Neural progenitor cell (in vitro differentiated cells): ENCODE results near the gene IL21R. TPM values are rescaled to one million over a fixed set of nuclear protein-coding genes. Genes with fewer than 3 reads are reported as not detected.

ENCODE experiments used
- DNase-seq: peaks from one replicate; pipeline ENCODE4 v3.0.0-alpha.2; 2016; ENCODE audit warnings: low spot score
- H2AFZ ChIP-seq: fragments of 200-600 bp; sonication (generic); replicated peaks from 2 replicates; pipeline ENCODE4 v1.6.1; 2016; ENCODE audit warnings: antibody characterized with exemption
- H3F3A ChIP-seq: fragments of 200-600 bp; sonication (generic); 2 replicates; pipeline ENCODE4 v1.6.1; 2016; ENCODE audit warnings: antibody characterized with exemption, low read depth
- H3K27ac ChIP-seq: fragments of 200-600 bp; sonication (generic); 2 replicates; pipeline ENCODE4 v1.5.1; 2016; ENCODE audit warnings: mild to moderate bottlenecking
- H3K27me3 ChIP-seq: fragments of 200-600 bp; sonication (generic); 2 replicates; pipeline ENCODE4 v1.6.1; 2016; ENCODE audit warnings: mild to moderate bottlenecking, moderate library complexity
- H3K36me3 ChIP-seq: fragments of 200-600 bp; sonication (generic); 2 replicates; pipeline ENCODE4 v1.5.1; 2016
- H3K4me1 ChIP-seq: fragments of 200-600 bp; sonication (generic); 2 replicates; pipeline ENCODE4 v1.6.1; 2016; ENCODE audit warnings: mixed run types
- H3K4me2 ChIP-seq: fragments of 200-600 bp; sonication (generic); 2 replicates; pipeline ENCODE4 v1.6.1; 2016
- H3K4me3 ChIP-seq: fragments of 200-600 bp; sonication (generic); 2 replicates; pipeline ENCODE4 v1.5.1; 2016
- H3K79me2 ChIP-seq: fragments of 200-600 bp; sonication (generic); 2 replicates; pipeline ENCODE4 v1.6.1; 2016; ENCODE audit warnings: low read depth
- H3K9ac ChIP-seq: fragments of 200-600 bp; sonication (generic); 2 replicates; pipeline ENCODE4 v1.6.1; 2016
- H3K9me3 ChIP-seq: fragments of 200-600 bp; sonication (generic); 2 replicates; pipeline ENCODE4 v1.5.1; 2016; ENCODE audit warnings: low read depth
- H4K20me1 ChIP-seq: fragments of 200-600 bp; sonication (generic); 2 replicates; pipeline ENCODE4 v1.6.1; 2016; ENCODE audit warnings: low read depth
- H3K27ac Mint-ChIP-seq: 3 replicates; pipeline ENCODE4 v1.8.0; 2021; ENCODE audit warnings: mixed read lengths
- H3K27me3 Mint-ChIP-seq: 2 replicates; pipeline ENCODE4 v1.8.0; 2022; ENCODE audit warnings: low read depth, mild to moderate bottlenecking, inconsistent platforms, moderate library complexity, mixed read lengths; ENCODE audit not compliant: insufficient read depth
- H3K36me3 Mint-ChIP-seq: 3 replicates; pipeline ENCODE4 v1.8.0; 2021; ENCODE audit warnings: mixed read lengths
- H3K4me1 Mint-ChIP-seq: 3 replicates; pipeline ENCODE4 v1.8.0; 2021; ENCODE audit warnings: mixed read lengths
- H3K4me3 Mint-ChIP-seq: 3 replicates; pipeline ENCODE4 v1.8.0; 2021; ENCODE audit warnings: mild to moderate bottlenecking, moderate library complexity, mixed read lengths
- H3K9me3 Mint-ChIP-seq: 3 replicates; pipeline ENCODE4 v1.8.0; 2020; ENCODE audit warnings: mixed read lengths
- CTCF ChIP-seq: fragments of 200-600 bp; sonication (generic); IDR thresholded peaks from 2 replicates; pipeline ENCODE4 v1.5.1; 2017; ENCODE audit warnings: antibody characterized with exemption, mild to moderate bottlenecking
- EZH2 ChIP-seq: fragments of 200-600 bp; sonication (generic); IDR thresholded peaks from 2 replicates; pipeline ENCODE4 v1.6.1; 2017; ENCODE audit warnings: antibody characterized with exemption, mild to moderate bottlenecking, moderate library complexity
- EZH2phosphoT487 ChIP-seq: fragments of 200-600 bp; sonication (generic); IDR thresholded peaks from 2 replicates; pipeline ENCODE4 v1.6.1; 2017; ENCODE audit warnings: antibody characterized with exemption
- total RNA-seq: library from RNA; depleted of rRNA; stranded (reverse); fragments of >200 nt; gene quantifications from 2 replicates; pipeline ENCODE4 v1.2.3, GENCODE V29; 2015; ENCODE audit warnings: low replicate concordance

Gene IL21R
- total RNA-seq, 1 donor from 2014 or later, result not detected

- H2AFZ ChIP-seq, result no peak overlapping the region
- no peaks in the 10 kb centered on the region for H3K36me3 ChIP-seq
- no peaks in the 10 kb centered on the region for H3K9me3 Mint-ChIP-seq
- no peak overlapping the region for H3K4me3 Mint-ChIP-seq
- no peaks in the 10 kb centered on the region for H3K27me3 ChIP-seq
- H3K36me3 Mint-ChIP-seq, result peaks cover 5% of the 10 kb centered on the region
- H4K20me1 ChIP-seq, result no peaks in the 10 kb centered on the region
- TF ChIP-seq EZH2 (no peak), EZH2phosphoT487 (no peak), CTCF (no peak)
- H3K27me3 Mint-ChIP-seq, result peaks cover 4% of the 10 kb centered on the region
- H3K4me2 ChIP-seq, result no peak overlapping the region
- no peak overlapping the region for H3K4me3 ChIP-seq
- H3K27ac ChIP-seq, result no peak overlapping the region
- H3K79me2 ChIP-seq, result no peaks in the 10 kb centered on the region
- H3K4me1 ChIP-seq, result no peaks in the 10 kb centered on the region
- no peaks in the 10 kb centered on the region for H3K9me3 ChIP-seq
- no peaks in the 10 kb centered on the region for H3K4me1 Mint-ChIP-seq
- no peak overlapping the region for H3K27ac Mint-ChIP-seq
- no peak overlapping the region for H3K9ac ChIP-seq
- no peak for DNase-seq
- H3F3A ChIP-seq, result no peaks in the 10 kb centered on the region
Observed at GRCh38 chr16:27361987-27362386, 40.0 kb upstream of the IL21R start.

- Mint-ChIP-seq H3K27me3 (no peaks in the 10 kb centered on the region), H3K9me3 (no peaks in the 10 kb centered on the region)
Observed at GRCh38 chr16:27362570-27363245, 39.3 kb upstream of the IL21R start.

GRCh38 chr16:27363246-27363632, 38.7 kb upstream of the IL21R start:
- Histone ChIP-seq H3K4me1 (no peaks in the 10 kb centered on the region), H3K9me3 (no peaks in the 10 kb centered on the region), H3K27ac (no peak overlapping the region), H4K20me1 (no peaks in the 10 kb centered on the region), H3K4me2 (no peak overlapping the region), H3K9ac (no peak overlapping the region), H3F3A (no peaks in the 10 kb centered on the region), H2AFZ (no peak overlapping the region), H3K4me3 (no peak overlapping the region), H3K27me3 (no peaks in the 10 kb centered on the region), H3K36me3 (no peaks in the 10 kb centered on the region), H3K79me2 (no peaks in the 10 kb centered on the region)
- DNase-seq, result no peak
- no peak for TF ChIP-seq CTCF
- TF ChIP-seq EZH2, result no peak
- no peak for TF ChIP-seq EZH2phosphoT487
- Mint-ChIP-seq H3K27ac (no peak overlapping the region), H3K4me3 (no peak overlapping the region), H3K27me3 (no peaks in the 10 kb centered on the region), H3K36me3 (peaks cover 5% of the 10 kb centered on the region), H3K4me1 (no peaks in the 10 kb centered on the region), H3K9me3 (no peaks in the 10 kb centered on the region)

More at GRCh38 chr16:27362570-27363245, 39.3 kb upstream of the IL21R start:
- Histone ChIP-seq H3K27ac (no peak overlapping the region), H2AFZ (no peak overlapping the region), H3K9me3 (no peaks in the 10 kb centered on the region), H3K36me3 (no peaks in the 10 kb centered on the region), H4K20me1 (no peaks in the 10 kb centered on the region), H3K9ac (no peak overlapping the region), H3K4me3 (no peak overlapping the region), H3F3A (no peaks in the 10 kb centered on the region), H3K27me3 (no peaks in the 10 kb centered on the region), H3K79me2 (no peaks in the 10 kb centered on the region), H3K4me2 (no peak overlapping the region), H3K4me1 (no peaks in the 10 kb centered on the region)
- no peak for TF ChIP-seq EZH2
- no peak for TF ChIP-seq CTCF
- no peak for TF ChIP-seq EZH2phosphoT487
- H3K4me1 Mint-ChIP-seq, result no peaks in the 10 kb centered on the region
- no peak for DNase-seq
- no peak overlapping the region for H3K27ac Mint-ChIP-seq
- peaks cover 5% of the 10 kb centered on the region for H3K36me3 Mint-ChIP-seq
- no peak overlapping the region for H3K4me3 Mint-ChIP-seq
